Breast epithelium (tissue), 4 donors: ENCODE measurements around the gene CEP85L. TPM values are rescaled to one million over a fixed set of nuclear protein-coding genes. Genes with fewer than 3 reads are reported as not detected.

ENCODE experiments used
- DNase-seq, 2 donors: peaks; one replicate each; pipeline ENCODE4 v3.0.0-alpha.2; 2019; ENCODE audit warnings: low spot score in 2 of 2
- H3K27ac ChIP-seq, 2 donors: fragments of 200-600 bp; sonication (generic) in 1 of 2; one replicate each; pipeline ENCODE4 v1.5.1; 2016 to 2019; ENCODE audit warnings: mild to moderate bottlenecking in 1 of 2
- H3K27me3 ChIP-seq, 2 donors: fragments of 200-600 bp; sonication (generic) in 1 of 2; one replicate each; pipeline versions ENCODE4 v1.5.1 to v1.6.0; 2017 to 2019; ENCODE audit warnings: control low read depth in 1 of 2, mild to moderate bottlenecking in 1 of 2
- H3K36me3 ChIP-seq: fragments of 200-600 bp; one replicate; pipeline ENCODE4 v1.5.1; 2019
- H3K4me1 ChIP-seq, 2 donors: fragments of 200-600 bp; sonication (generic); one replicate each; pipeline ENCODE4 v1.5.1; 2016 to 2019; ENCODE audit warnings: control low read depth in 1 of 2
- H3K4me3 ChIP-seq, 3 donors: fragments of 200-600 bp; sonication (generic); 1 replicate in 2 of 3; 2 replicates in 1 of 3; pipeline ENCODE4 v1.5.1; 2016 to 2019; ENCODE audit warnings: mild to moderate bottlenecking in 3 of 3, moderate library complexity in 2 of 3
- H3K9me3 ChIP-seq, 2 donors: fragments of 200-600 bp; sonication (generic) in 1 of 2; one replicate each; pipeline ENCODE4 v1.5.1; 2016 to 2019; ENCODE audit warnings: control low read depth in 1 of 2
- CTCF ChIP-seq, 3 donors: fragments of 450-650 bp; IDR thresholded peaks; one replicate each; pipeline ENCODE4 v1.5.1; 2016 to 2017; ENCODE audit warnings: antibody characterized with exemption in 3 of 3, mild to moderate bottlenecking in 3 of 3, moderate library complexity in 3 of 3
- POLR2A ChIP-seq: fragments of 450-650 bp; IDR thresholded peaks from one replicate; pipeline ENCODE4 v1.6.1; 2016; ENCODE audit warnings: antibody characterized with exemption, mild to moderate bottlenecking, moderate library complexity
- POLR2AphosphoS5 ChIP-seq, 3 donors: sonication (generic); formaldehyde crosslinking; IDR thresholded peaks; one replicate each; pipeline ENCODE4 v1.6.1; 2017; ENCODE audit warnings: antibody characterized with exemption in 3 of 3
- intact Hi-C: fragments of 100-400 bp; cut with DNase I; formaldehyde crosslinking; loops from one replicate; pipeline ENCODE4 v1.15.1; 2023; ENCODE audit warnings: low total_unique reads
- total RNA-seq, 3 donors: library from RNA; depleted of rRNA; stranded (reverse); fragments of >200 nt; gene quantifications; one replicate each; pipeline ENCODE4 v1.1.0, GENCODE V29; 2016

Gene CEP85L
- total RNA-seq, 3 donors from 2014 or later: 12.7 to 17.3 (median 15.7) TPM

DNA sequence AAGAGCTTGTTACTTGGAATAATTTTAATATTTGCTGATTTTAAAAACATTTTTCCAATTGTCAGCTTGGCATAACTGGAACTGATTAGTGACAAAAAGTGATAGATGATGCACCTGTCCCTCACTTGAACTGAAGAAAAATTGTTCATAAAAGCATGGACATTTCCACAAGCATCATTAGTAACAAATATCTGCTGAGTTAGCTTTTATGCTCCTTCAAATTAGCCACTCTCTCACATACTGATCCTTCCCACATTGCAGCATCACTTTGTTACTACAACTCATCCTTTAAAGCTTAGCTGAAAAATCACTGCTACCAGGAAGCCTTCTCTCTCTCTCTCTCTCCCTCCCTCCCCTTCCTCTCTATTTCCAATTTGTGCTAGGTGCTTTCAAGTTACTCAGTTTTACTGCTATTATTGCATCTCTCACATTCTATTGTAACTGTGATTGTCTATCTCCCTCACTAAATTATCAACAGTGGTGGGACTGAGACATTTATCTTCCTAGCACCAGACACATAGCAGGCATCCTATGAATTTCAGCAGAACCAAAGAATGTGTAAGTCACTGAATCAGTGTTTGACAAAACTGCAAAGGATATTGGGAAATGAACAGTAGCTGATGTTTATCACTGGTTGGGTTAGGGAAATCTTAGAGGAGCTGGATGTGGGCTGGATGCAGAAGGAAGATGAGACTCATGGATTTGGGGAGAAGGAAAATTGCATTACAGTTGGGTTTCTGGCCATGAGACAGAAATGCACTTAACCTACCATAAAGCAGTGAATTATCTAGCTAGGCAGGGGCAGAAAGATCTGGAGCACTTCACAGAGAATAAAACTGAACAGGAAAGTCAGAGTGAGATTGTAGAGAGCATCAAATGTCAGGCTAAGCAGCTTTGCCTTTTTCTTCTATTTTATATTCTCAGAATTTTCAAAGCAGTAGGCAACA is 231.7 kb downstream of the CEP85L start:
- H3K4me3 ChIP-seq: no peak overlapping the region
- DNase-seq: no peak
- intact Hi-C loops: no loop called here
- H3K27me3 ChIP-seq: no peaks in the 10 kb centered on the region
- peaks cover 0 to 12% of the 10 kb centered on the region in 2 donors for H3K9me3 ChIP-seq
- H3K27ac ChIP-seq: no peak overlapping the region
- no peaks in the 10 kb centered on the region for H3K4me1 ChIP-seq
- TF ChIP-seq CTCF (IDR thresholded peaks at IDR 0.05) (no peak), POLR2A (no peak), POLR2AphosphoS5 (IDR thresholded peaks at IDR 0.05) (no peak)
- H3K36me3 ChIP-seq: no peaks in the 10 kb centered on the region

Other genes with a start within 250 kb of the CEP85L start
- 1 to 10 TPM; 2.9 to 5.7 (median 4.6) TPM for gene PLN, start 103.3 kb downstream of the CEP85L start, total RNA-seq
- 10 to 100 TPM in 2 of 3 donors, 1 to 10 TPM in 1; 8.6 to 13.2 (median 10.5) TPM for gene ASF1A, start 242.6 kb upstream of the CEP85L start, total RNA-seq